ENCODE results near the gene TPRG1L.

Gene TPRG1L

GRCh38 chr1:3594706-3595377 is 30.0 kb upstream of the TPRG1L start:
- no peak for DNase-seq

- DNase-seq, result no peak
Observed at GRCh38 chr1:3595949-3596348, 28.9 kb upstream of the TPRG1L start.

GRCh38 chr1:3596663-3597598 is 27.9 kb upstream of the TPRG1L start:
- no peak for DNase-seq

GRCh38 chr1:3597599-3597964 is 27.2 kb upstream of the TPRG1L start:
- no peak for DNase-seq

- no peak for DNase-seq
Observed at GRCh38 chr1:3598051-3598491, 26.7 kb upstream of the TPRG1L start.

GRCh38 chr1:3598522-3599285 is 26.1 kb upstream of the TPRG1L start:
- DNase-seq, result no peak

- no peak for DNase-seq
Observed at GRCh38 chr1:3599286-3599811, 25.5 kb upstream of the TPRG1L start.

GRCh38 chr1:3599816-3600215 is 25.0 kb upstream of the TPRG1L start:
- DNase-seq, result no peak

GRCh38 chr1:3600354-3600753 is 24.5 kb upstream of the TPRG1L start:
- DNase-seq, result no peak

- DNase-seq, result no peak
Observed at GRCh38 chr1:3601743-3602142, 23.1 kb upstream of the TPRG1L start.

- DNase-seq, result no peak
Observed at GRCh38 chr1:3602375-3602774, 22.4 kb upstream of the TPRG1L start.

GRCh38 chr1:3603156-3603555 is 21.7 kb upstream of the TPRG1L start:
- no peak for DNase-seq

- DNase-seq, result no peak
Observed at GRCh38 chr1:3603571-3604467, 21.0 kb upstream of the TPRG1L start.

- DNase-seq, result no peak
Observed at GRCh38 chr1:3604468-3604974, 20.3 kb upstream of the TPRG1L start.

GRCh38 chr1:3604997-3605823 is 19.6 kb upstream of the TPRG1L start:
- DNase-seq, result no peak

GRCh38 chr1:3606779-3607702 is 17.8 kb upstream of the TPRG1L start:
- DNase-seq, result no peak

- DNase-seq, result peak; percentile 21
Observed at GRCh38 chr1:3607703-3608065, 17.1 kb upstream of the TPRG1L start.

GRCh38 chr1:3608154-3608553 is 16.7 kb upstream of the TPRG1L start:
- DNase-seq, result no peak

- no peak for DNase-seq
Observed at GRCh38 chr1:3609016-3609768, 15.6 kb upstream of the TPRG1L start.
